Measurements from ENCODE around the gene CRYBA1. TPM values are rescaled to one million over a fixed set of nuclear protein-coding genes. Genes with fewer than 3 reads are reported as not detected.

Gene CRYBA1
- total and polyA plus RNA-seq, 11 donors, result not detected

GRCh38 chr17:29253037-29253436 is 6.4 kb downstream of the CRYBA1 start:
- Histone ChIP-seq H3K4me1 (peaks cover 3 to 44% (median 30%) of the 10 kb centered on the region in 12 donors), H3K36me3 (peaks cover 0 to 23% (median 5%) of the 10 kb centered on the region in 9 donors), H3K27ac (no peak overlapping the region), H3K27me3 (no peaks in the 10 kb centered on the region), H3K9me3 (no peaks in the 10 kb centered on the region), H3K4me3 (no peak overlapping the region)
- no peak for ATAC-seq
- DNase-seq, result no peak
- intact Hi-C loops (cut with DNase I), result loop anchor here in 3 of 10 donors (1.0 to 5.0 kb wide), 2 partner anchors 34 to 38 kb away; no protein-coding TSS in a partner anchor
- WGBS, 4 donors, result 93 to 100% (median 94%) methylated on average over 2 of the region's 2 CpGs
- no peak for TF ChIP-seq POLR2A (IDR thresholded peaks at IDR 0.05)
- no peak for TF ChIP-seq CTCF (IDR thresholded peaks at IDR 0.05)

GRCh38 chr17:29255926-29256522 is 9.4 kb downstream of the CRYBA1 start:
- DNase-seq (no peak), ATAC-seq (peak in 1 of 4 donors; percentile 14)
- Histone ChIP-seq H3K36me3 (peaks cover 0 to 52% (median 32%) of the 10 kb centered on the region in 9 donors), H3K4me3 (no peak overlapping the region), H3K27ac (peak overlapping the region in 5 of 12 donors; percentile 7 to 53 (median 46)), H3K27me3 (no peaks in the 10 kb centered on the region), H3K4me1 (peaks cover 3 to 49% (median 33%) of the 10 kb centered on the region in 12 donors), H3K9me3 (no peaks in the 10 kb centered on the region)
- intact Hi-C loops (cut with DNase I), result loop anchor here in 1 of 10 donors (2.0 kb wide), 1 partner anchor 19 kb away; no protein-coding TSS in a partner anchor
- no peak for TF ChIP-seq CTCF (IDR thresholded peaks at IDR 0.05)
- TF ChIP-seq POLR2A (IDR thresholded peaks at IDR 0.05), result no peak
- 79 to 81% (median 80%) methylated on average over 4 of the region's 4 CpGs for WGBS, 4 donors

GRCh38 chr17:29256735-29257466 is 10.2 kb downstream of the CRYBA1 start:
- Histone ChIP-seq H3K27ac (peak overlapping the region in 11 of 12 donors; percentile 4 to 74 (median 27)), H3K4me3 (peak overlapping the region in 5 of 12 donors; percentile 11 to 20 (median 17)), H3K27me3 (no peaks in the 10 kb centered on the region), H3K36me3 (peaks cover 0 to 54% (median 41%) of the 10 kb centered on the region in 9 donors), H3K9me3 (no peaks in the 10 kb centered on the region), H3K4me1 (peaks cover 3 to 49% (median 33%) of the 10 kb centered on the region in 12 donors)
- WGBS, 4 donors, result 43 to 67% (median 47%) methylated on average over 8 of the region's 8 CpGs
- intact Hi-C loops (cut with DNase I), result loop anchor here in 1 of 10 donors (2.0 kb wide), 1 partner anchor 18 kb away; no protein-coding TSS in a partner anchor
- DNase-seq (no peak), ATAC-seq (peak; percentile 37 to 76 (median 63))
- TF ChIP-seq CTCF (IDR thresholded peaks at IDR 0.05) (no peak), POLR2A (IDR thresholded peaks at IDR 0.05) (no peak)

- no peak for ATAC-seq
- Histone ChIP-seq H3K36me3 (peaks cover 0 to 62% (median 49%) of the 10 kb centered on the region in 9 donors), H3K27ac (peak overlapping the region in 8 of 12 donors; percentile 7 to 74 (median 46)), H3K4me3 (no peak overlapping the region), H3K27me3 (no peaks in the 10 kb centered on the region), H3K9me3 (no peaks in the 10 kb centered on the region), H3K4me1 (peaks cover 3 to 53% (median 33%) of the 10 kb centered on the region in 12 donors)
- no peak for TF ChIP-seq POLR2A (IDR thresholded peaks at IDR 0.05)
- TF ChIP-seq CTCF (IDR thresholded peaks at IDR 0.05), result no peak
- 77 to 83% (median 80%) methylated on average over 3 of the region's 3 CpGs for WGBS, 4 donors
- intact Hi-C loops (cut with DNase I), result loop anchor here in 1 of 10 donors (2.0 kb wide), 1 partner anchor 17 kb away; no protein-coding TSS in a partner anchor
- no peak for DNase-seq
Observed at GRCh38 chr17:29257756-29258155, 11.1 kb downstream of the CRYBA1 start.
